Liver (tissue), 9 donors: ENCODE data around the gene CNST. TPM values are rescaled to one million over a fixed set of nuclear protein-coding genes. Genes with fewer than 3 reads are reported as not detected.
A peak's percentile ranks its signal among the peaks of the same experiment; 100 is the strongest.

Experiments
- DNase-seq: peaks from one replicate; pipeline ENCODE4 v3.0.0-alpha.2; 2017; ENCODE audit warnings: low spot score
- H3K27ac ChIP-seq, 2 donors: one replicate each; pipeline ENCODE4 v1.7.0; 2013; ENCODE audit warnings: inconsistent platforms in 2 of 2, low read length in 2 of 2, control low read depth in 1 of 2, low read depth in 1 of 2, mild to moderate bottlenecking in 1 of 2
- H3K27me3 ChIP-seq, 4 donors: one replicate each; pipeline versions ENCODE4 v1.6.1 to v1.7.0; 2013; ENCODE audit warnings: low read length in 3 of 4, inconsistent platforms in 1 of 4, mild to moderate bottlenecking in 1 of 4, moderate library complexity in 1 of 4; ENCODE audit not compliant: control insufficient read depth in 4 of 4, insufficient read depth in 4 of 4
- H3K36me3 ChIP-seq, 4 donors: one replicate each; pipeline versions ENCODE4 v1.6.1 to v1.7.0; 2013; ENCODE audit warnings: low read length in 3 of 4, mild to moderate bottlenecking in 3 of 4, low read depth in 1 of 4, moderate library complexity in 1 of 4; ENCODE audit not compliant: control insufficient read depth in 4 of 4, insufficient read depth in 3 of 4
- H3K4me1 ChIP-seq, 4 donors: one replicate each; pipeline versions ENCODE4 v1.6.1 to v1.7.0; 2013; ENCODE audit warnings: low read length in 3 of 4, mild to moderate bottlenecking in 3 of 4, moderate library complexity in 1 of 4; ENCODE audit not compliant: control insufficient read depth in 4 of 4, insufficient read depth in 4 of 4
- H3K4me3 ChIP-seq, 3 donors: one replicate each; pipeline versions ENCODE4 v1.6.1 to v1.7.0; 2013; ENCODE audit warnings: low read length in 3 of 3, control low read depth in 1 of 3, low read depth in 1 of 3, mild to moderate bottlenecking in 1 of 3
- H3K9ac ChIP-seq, 2 donors: one replicate each; pipeline ENCODE4 v1.7.0; 2013; ENCODE audit warnings: low read length in 2 of 2, mild to moderate bottlenecking in 2 of 2, moderate library complexity in 2 of 2, control low read depth in 1 of 2, low read depth in 1 of 2
- H3K9me3 ChIP-seq, 4 donors: one replicate each; pipeline versions ENCODE4 v1.6.1 to v1.7.0; 2013; ENCODE audit warnings: low read length in 3 of 4; ENCODE audit not compliant: control insufficient read depth in 4 of 4
- FOXA1 ChIP-seq: IDR thresholded peaks from 2 replicates; pipeline ENCODE4 v1.6.1; 2016; ENCODE audit warnings: antibody characterized with exemption
- FOXA2 ChIP-seq: IDR thresholded peaks from 2 replicates; pipeline ENCODE4 v1.6.1; 2016; ENCODE audit warnings: antibody characterized with exemption
- GABPA ChIP-seq, 2 donors: IDR thresholded peaks in 1 of 2; conservative IDR thresholded peaks in 1 of 2; 2 replicates each; pipeline ENCODE4 v1.6.1; 2016; ENCODE audit warnings: antibody characterized with exemption in 2 of 2, mild to moderate bottlenecking in 1 of 2, moderate library complexity in 1 of 2
- HNF4A ChIP-seq, 2 donors: conservative IDR thresholded peaks; 2 replicates each; pipeline ENCODE4 v1.6.1; 2016; ENCODE audit warnings: antibody characterized with exemption in 2 of 2, mild to moderate bottlenecking in 2 of 2
- JUND ChIP-seq, 2 donors: IDR thresholded peaks; 2 replicates each; pipeline ENCODE4 v1.6.1; 2016; ENCODE audit warnings: antibody characterized with exemption in 2 of 2
- NR2F2 ChIP-seq: IDR thresholded peaks from 2 replicates; pipeline ENCODE4 v1.6.1; 2016; ENCODE audit warnings: antibody characterized with exemption
- RXRA ChIP-seq, 2 donors: IDR thresholded peaks; 2 replicates each; pipeline ENCODE4 v1.6.1; 2017 to 2018; ENCODE audit warnings: antibody characterized with exemption in 2 of 2, mild to moderate bottlenecking in 1 of 2
- SP1 ChIP-seq: IDR thresholded peaks from 2 replicates; pipeline ENCODE4 v1.6.1; 2018; ENCODE audit warnings: antibody characterized with exemption, mild to moderate bottlenecking
- YY1 ChIP-seq: IDR thresholded peaks from 2 replicates; pipeline ENCODE4 v1.6.1; 2016; ENCODE audit warnings: antibody characterized with exemption, mild to moderate bottlenecking
- WGBS: extraction: QIAGEN DNeasy Blood & Tissue Kit; methylation state at CpG from one replicate; pipeline ENCODE4 v1.1.7; 2013; 5-methylcytosine and 5-hydroxymethylcytosine counted together
- polyA plus RNA-seq, 2 donors: library from polyadenylated mRNA; stranded (reverse) in 1 of 2; unstranded in 1 of 2; fragments of 200-250 nt in 1 of 2; fragments of >200 nt in 1 of 2; fragmentation: Nextera tagmentation in 1 of 2; extraction: Ambion mirVana in 1 of 2; gene quantifications; one replicate each; pipeline versions ENCODE4 v1.2.1 to v1.2.3, GENCODE V29; 2013 to 2015
- total RNA-seq, 2 donors: library from RNA; depleted of rRNA; stranded (reverse); fragments of >200 nt; gene quantifications; one replicate each; pipeline ENCODE4 v1.2.3, GENCODE V29; 2014
- TF ChIP-seq, protein P1 (sequence below): IDR thresholded peaks from 2 replicates; pipeline ENCODE4 v1.6.1; 2016; ENCODE audit warnings: antibody characterized with exemption
- TF ChIP-seq, protein P2 (sequence below): IDR thresholded peaks from 2 replicates; pipeline ENCODE4 v1.6.1; 2016; ENCODE audit warnings: antibody characterized with exemption
- TF ChIP-seq, protein P3 (sequence below): fragments of 150-350 bp; IDR thresholded peaks from 2 replicates; pipeline ENCODE4 v1.5.1; 2017; ENCODE audit warnings: improper control_type of control experiment, low read depth, low read length; ENCODE audit not compliant: missing input control
- donor health status: healthy.
- donor health status: healthy.
- donor health status: healthy.
- donor health status: healthy.
- donor health status: healthy.

Gene CNST
- total and polyA plus RNA-seq, 4 donors: 6.1 to 36.3 (median 12.1) TPM

DNA sequence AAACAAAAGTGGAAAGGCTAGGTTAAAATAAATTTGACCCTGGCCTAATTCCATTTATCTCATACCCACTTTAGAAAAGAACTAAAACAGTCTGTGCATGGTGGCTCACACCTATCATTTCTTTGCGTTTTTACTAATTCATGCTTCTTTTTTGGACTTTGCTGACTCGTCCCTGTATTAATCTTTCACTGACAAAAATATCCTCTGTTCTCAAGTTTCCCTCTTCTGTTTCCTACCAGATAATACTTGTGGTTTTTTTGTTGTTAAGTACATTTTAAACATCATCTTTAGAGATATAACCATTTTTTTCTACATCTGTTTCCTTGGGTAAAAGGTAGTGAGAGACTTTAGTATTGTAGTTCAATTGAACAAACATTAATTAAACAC is 11.5 kb downstream of the CNST start:
- H3K9me3 ChIP-seq: no peaks in the 10 kb centered on the region
- 61% methylated on average over 2 of the region's 2 CpGs for WGBS
- peak; percentile 12 for TF ChIP-seq NR2F2
- no peak for TF ChIP-seq SP1
- no peaks in the 10 kb centered on the region for H3K27me3 ChIP-seq
- no peaks in the 10 kb centered on the region for H3K36me3 ChIP-seq
- peak overlapping the region in 1 of 2 donors; percentile 7 for H3K27ac ChIP-seq
- no peak overlapping the region for H3K4me3 ChIP-seq
- no peak overlapping the region for H3K9ac ChIP-seq
- H3K4me1 ChIP-seq: peaks cover under 1 to 15% (median 9%) of the 10 kb centered on the region in 4 donors
- no peak for DNase-seq

- Histone ChIP-seq H3K9me3 (no peaks in the 10 kb centered on the region), H3K9ac (no peak overlapping the region), H3K27me3 (no peaks in the 10 kb centered on the region), H3K36me3 (no peaks in the 10 kb centered on the region), H3K4me1 (peaks cover 21 to 27% (median 21%) of the 10 kb centered on the region in 4 donors), H3K27ac (no peak overlapping the region), H3K4me3 (no peak overlapping the region)
- WGBS: 55% methylated on average over 3 of the region's 3 CpGs
- DNase-seq: no peak
- no peak for TF ChIP-seq GABPA (IDR thresholded peaks at IDR 0.05 in 1 of 2, conservative IDR thresholded peaks at IDR 0.05 in 1 of 2)
- TF ChIP-seq FOXA2: no peak
- no peak for TF ChIP-seq JUND (IDR thresholded peaks at IDR 0.05)
- no peak for TF ChIP-seq RXRA (IDR thresholded peaks at IDR 0.05)
- no peak for TF ChIP-seq FOXA1
- TF ChIP-seq, protein P1, sequence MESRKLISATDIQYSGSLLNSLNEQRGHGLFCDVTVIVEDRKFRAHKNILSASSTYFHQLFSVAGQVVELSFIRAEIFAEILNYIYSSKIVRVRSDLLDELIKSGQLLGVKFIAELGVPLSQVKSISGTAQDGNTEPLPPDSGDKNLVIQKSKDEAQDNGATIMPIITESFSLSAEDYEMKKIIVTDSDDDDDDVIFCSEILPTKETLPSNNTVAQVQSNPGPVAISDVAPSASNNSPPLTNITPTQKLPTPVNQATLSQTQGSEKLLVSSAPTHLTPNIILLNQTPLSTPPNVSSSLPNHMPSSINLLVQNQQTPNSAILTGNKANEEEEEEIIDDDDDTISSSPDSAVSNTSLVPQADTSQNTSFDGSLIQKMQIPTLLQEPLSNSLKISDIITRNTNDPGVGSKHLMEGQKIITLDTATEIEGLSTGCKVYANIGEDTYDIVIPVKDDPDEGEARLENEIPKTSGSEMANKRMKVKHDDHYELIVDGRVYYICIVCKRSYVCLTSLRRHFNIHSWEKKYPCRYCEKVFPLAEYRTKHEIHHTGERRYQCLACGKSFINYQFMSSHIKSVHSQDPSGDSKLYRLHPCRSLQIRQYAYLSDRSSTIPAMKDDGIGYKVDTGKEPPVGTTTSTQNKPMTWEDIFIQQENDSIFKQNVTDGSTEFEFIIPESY: no peak
- TF ChIP-seq, protein P2, sequence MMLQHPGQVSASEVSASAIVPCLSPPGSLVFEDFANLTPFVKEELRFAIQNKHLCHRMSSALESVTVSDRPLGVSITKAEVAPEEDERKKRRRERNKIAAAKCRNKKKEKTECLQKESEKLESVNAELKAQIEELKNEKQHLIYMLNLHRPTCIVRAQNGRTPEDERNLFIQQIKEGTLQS: no peak
- no peak for TF ChIP-seq YY1
- no peak for TF ChIP-seq SP1
- TF ChIP-seq, protein P3, sequence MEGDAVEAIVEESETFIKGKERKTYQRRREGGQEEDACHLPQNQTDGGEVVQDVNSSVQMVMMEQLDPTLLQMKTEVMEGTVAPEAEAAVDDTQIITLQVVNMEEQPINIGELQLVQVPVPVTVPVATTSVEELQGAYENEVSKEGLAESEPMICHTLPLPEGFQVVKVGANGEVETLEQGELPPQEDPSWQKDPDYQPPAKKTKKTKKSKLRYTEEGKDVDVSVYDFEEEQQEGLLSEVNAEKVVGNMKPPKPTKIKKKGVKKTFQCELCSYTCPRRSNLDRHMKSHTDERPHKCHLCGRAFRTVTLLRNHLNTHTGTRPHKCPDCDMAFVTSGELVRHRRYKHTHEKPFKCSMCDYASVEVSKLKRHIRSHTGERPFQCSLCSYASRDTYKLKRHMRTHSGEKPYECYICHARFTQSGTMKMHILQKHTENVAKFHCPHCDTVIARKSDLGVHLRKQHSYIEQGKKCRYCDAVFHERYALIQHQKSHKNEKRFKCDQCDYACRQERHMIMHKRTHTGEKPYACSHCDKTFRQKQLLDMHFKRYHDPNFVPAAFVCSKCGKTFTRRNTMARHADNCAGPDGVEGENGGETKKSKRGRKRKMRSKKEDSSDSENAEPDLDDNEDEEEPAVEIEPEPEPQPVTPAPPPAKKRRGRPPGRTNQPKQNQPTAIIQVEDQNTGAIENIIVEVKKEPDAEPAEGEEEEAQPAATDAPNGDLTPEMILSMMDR: no peak
These were observed 13.6 kb downstream of the CNST start for GRCh38 chr1:246579818-246580217.

DNA sequence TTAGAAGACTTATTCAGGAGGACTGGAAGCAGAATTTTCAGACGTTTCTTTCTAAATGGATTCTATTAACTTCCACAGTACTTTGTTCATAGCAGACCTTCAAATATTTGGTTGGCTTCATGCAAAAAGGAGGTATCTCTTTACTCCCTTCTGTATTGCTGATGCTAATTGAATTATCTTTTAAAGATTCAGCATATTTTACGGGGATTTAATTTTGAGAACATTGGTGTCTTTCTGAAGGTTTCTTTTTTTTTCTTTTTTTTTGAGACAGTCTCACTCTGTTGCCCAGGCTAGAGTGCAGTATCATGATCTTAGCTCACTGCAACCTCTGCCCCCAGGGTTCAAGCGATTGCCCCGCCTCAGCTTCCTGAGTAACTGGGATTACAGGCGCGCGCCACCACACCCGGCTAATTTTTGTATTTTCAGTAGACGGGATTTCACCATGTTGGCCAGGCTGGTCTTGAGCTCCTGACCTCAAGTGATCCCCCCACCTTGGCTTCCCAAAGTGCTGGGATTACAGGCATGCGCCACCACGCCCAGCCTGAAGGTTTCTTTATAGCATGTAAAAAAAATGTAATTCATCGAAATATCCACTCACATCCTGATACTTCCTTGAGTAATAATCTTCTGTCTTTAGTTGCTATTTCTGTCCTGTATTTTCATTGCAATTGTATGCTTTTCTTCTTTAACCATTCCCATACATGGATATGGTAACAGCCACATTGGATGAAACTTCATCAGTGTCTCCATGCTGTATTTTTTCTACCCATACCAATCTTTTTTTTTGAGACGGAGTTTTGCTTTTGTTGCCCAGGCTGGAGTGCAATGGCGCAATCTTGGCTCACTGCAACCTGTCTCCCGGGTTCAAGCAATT is 14.5 kb downstream of the CNST start:
- Histone ChIP-seq H3K27me3 (no peaks in the 10 kb centered on the region), H3K9me3 (no peaks in the 10 kb centered on the region), H3K4me3 (no peak overlapping the region), H3K36me3 (no peaks in the 10 kb centered on the region), H3K4me1 (peaks cover 21 to 32% (median 25%) of the 10 kb centered on the region in 4 donors), H3K9ac (no peak overlapping the region), H3K27ac (no peak overlapping the region)
- no peak for DNase-seq
- 85% methylated on average over 15 of the region's 15 CpGs for WGBS
- TF ChIP-seq JUND (IDR thresholded peaks at IDR 0.05) (no peak), HNF4A (conservative IDR thresholded peaks at IDR 0.05) (peak in 1 of 2 donors; percentile 18)
